GM12801 (cell line): ENCODE measurements around the gene CTU2.

Experiments
- CTCF ChIP-seq: IDR thresholded peaks from one replicate; pipeline ENCODE4 v1.5.1; 2011; ENCODE audit warnings: control low read depth; ENCODE audit not compliant: insufficient read length; ENCODE audit errors: extremely low read depth

The CTU2 gene

GRCh38 chr16:88719933-88720296, 13.6 kb downstream of the CTU2 start:
- TF ChIP-seq CTCF = no peak

- no peak for TF ChIP-seq CTCF
These were observed 14.2 kb downstream of the CTU2 start for GRCh38 chr16:88720396-88720970.

DNA sequence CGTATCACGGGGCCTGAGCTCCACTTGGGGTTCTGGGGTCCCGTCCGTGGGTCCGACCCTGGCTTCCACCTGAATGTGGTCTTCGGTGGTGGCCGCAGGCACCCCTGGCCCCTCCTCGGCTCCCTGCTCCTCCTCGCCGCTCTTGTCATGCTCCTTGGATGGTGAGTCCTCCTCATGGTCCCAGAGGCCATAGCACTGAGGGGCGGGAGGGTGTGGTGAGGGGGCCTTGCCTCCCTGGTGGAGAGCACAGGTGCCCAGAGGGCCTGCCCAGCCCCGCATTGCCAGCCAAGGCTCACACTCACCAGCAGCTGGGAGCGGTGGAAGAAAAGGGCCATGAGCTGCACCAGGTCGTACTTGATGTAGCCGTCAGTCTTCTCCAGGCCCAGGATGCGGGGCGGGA, 14.9 kb downstream of the CTU2 start:
- TF ChIP-seq CTCF = no peak

DNA sequence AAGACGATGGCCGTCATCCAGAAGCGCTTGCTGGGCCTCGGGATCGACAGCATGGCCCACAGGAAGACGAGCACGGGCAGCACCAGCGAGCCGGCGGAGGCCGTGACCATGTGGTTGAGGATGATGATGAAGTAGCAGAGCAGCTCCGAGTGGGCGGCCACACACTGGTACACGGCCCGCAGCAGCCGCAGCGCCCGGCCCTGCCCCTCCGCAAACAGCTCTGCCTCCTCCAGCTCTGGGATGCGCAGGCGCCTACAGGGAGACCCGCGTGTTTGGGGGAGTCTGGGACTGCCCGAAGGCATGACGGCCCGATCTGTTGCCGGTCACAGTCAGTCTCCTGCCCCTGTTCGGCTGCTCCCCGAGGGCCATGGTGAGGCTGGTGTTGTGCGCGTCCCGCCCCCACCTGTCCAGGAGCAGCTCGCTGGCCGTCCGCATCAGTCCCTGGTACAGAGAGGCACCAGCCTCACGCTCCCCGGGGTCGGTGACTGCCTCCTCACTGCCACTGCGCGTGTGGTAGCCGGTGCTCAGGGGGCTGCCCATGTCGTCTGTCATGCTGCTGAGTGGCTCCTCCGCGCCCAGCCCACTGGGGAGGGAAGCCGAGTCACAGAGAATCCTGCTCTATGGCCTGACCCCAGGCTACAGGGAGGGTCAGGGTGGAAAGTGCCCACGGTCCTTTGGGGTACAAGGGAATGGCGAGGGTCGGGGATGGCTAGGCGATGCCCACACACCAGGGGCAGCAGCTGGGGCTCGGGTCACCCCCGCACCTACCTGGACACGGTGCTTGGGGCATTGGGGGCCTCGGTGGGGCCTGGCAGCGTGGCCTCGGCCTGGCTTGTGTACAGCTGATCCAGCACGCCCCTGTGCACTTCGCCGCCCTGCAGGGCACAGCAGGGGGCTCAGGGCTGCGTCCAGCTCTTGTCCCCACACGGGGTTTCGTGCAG, 15.8 kb downstream of the CTU2 start:
- TF ChIP-seq CTCF = no peak

- TF ChIP-seq CTCF = no peak
These were observed 16.6 kb downstream of the CTU2 start for GRCh38 chr16:88722784-88723506.

DNA sequence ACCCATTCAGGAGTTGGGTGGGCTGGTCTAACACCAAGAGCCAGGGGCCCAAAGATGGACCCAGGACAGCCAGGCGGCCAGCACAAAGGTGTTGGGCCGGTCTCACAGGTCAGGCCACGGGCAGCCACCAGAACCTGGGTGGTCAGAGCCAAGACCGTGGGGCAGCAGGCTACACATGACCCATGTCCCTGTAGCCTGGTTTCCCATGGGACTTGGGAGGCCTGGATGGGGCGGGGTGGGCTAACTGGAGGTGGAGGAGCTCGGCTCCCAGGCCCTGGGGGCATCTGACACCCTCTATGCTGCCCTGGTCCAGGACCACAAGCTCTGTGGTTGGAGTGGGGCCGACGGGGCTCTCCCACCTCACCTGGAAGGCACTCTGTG, 17.2 kb downstream of the CTU2 start:
- no peak for TF ChIP-seq CTCF

DNA sequence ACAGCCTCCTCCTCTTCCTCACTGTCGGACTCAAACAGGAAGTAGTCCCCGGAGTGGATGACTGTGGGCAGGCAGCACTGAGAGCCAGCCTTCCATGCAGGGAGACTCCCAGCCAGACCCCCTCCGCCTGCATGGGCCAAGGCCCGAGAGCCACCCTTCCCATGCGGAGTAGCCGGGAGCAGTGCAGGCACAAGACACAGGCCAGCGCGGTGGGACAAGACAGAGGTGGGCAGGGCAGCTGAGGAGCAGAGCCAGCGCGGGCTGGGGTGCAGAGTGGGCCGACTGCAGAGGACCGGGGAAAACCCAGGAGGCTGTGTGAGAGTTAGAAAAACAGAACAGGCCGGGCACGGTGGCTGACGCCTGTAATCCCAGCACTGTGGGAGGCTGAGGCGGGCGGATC, 17.6 kb downstream of the CTU2 start:
- no peak for TF ChIP-seq CTCF
